IMR-90 (cell line): ENCODE data around the gene HAAO. TPM values are rescaled to one million over a fixed set of nuclear protein-coding genes. Genes with fewer than 3 reads are reported as not detected.

Experiments
- ATAC-seq: fragments of 200-7000 bp; cut with Tn5 transposase; 2 replicates; pipeline ENCODE4 v1.9.1; 2020; ENCODE audit warnings: low read depth, mild to moderate bottlenecking, moderate library complexity
- BruUV-seq: library from RNA; stranded (reverse); fragments of 400-500 nt; replicated peaks from 2 replicates; lab custom pipeline; 2021; lab: Mats Ljungman, UMichigan
- CTCF ChIA-PET: fragments of 300-600 bp; formaldehyde crosslinking; extraction: SDS; loops from one replicate; lab custom pipeline; 2021; ENCODE audit warnings: antibody characterized with exemption; lab: Yijun Ruan, JAX
- POLR2A ChIA-PET: fragments of 300-600 bp; sonication (Branson Sonifier 250); formaldehyde crosslinking; loops from one replicate; lab custom pipeline; 2022; ENCODE audit warnings: antibody characterized with exemption; ENCODE audit not compliant: unreplicated experiment; lab: Charles Lee
- DNase-seq: peaks from one replicate; pipeline ENCODE4 v3.0.0; 2013
- H2AFZ ChIP-seq: replicated peaks from 2 replicates; pipeline ENCODE3; 2013; ENCODE audit warnings: low read length, mild to moderate bottlenecking; ENCODE audit not compliant: poor library complexity
- H2AK5ac ChIP-seq: 2 replicates; pipeline ENCODE4 v1.6.1; 2013; ENCODE audit warnings: low read depth, low read length, inconsistent platforms
- H2AK9ac ChIP-seq: replicated peaks from 2 replicates; pipeline ENCODE3; 2013; ENCODE audit warnings: mild to moderate bottlenecking, low read depth, low read length, moderate library complexity; ENCODE audit not compliant: poor library complexity
- H2BK120ac ChIP-seq: 2 replicates; pipeline ENCODE4 v1.6.1; 2013; ENCODE audit warnings: low read depth, low read length, inconsistent platforms
- H2BK15ac ChIP-seq: 3 replicates; pipeline ENCODE4 v1.6.1; 2013; ENCODE audit warnings: low read depth, low read length, inconsistent platforms
- H2BK20ac ChIP-seq: 2 replicates; pipeline ENCODE4 v1.6.1; 2013; ENCODE audit warnings: low read depth, mild to moderate bottlenecking, inconsistent platforms, low read length, moderate library complexity
- H2BK5ac ChIP-seq: 2 replicates; pipeline ENCODE4 v1.6.1; 2013; ENCODE audit warnings: mild to moderate bottlenecking, low read depth, low read length, inconsistent platforms; ENCODE audit not compliant: poor library complexity, severe bottlenecking
- H3K14ac ChIP-seq: replicated peaks from 2 replicates; pipeline ENCODE4 v1.6.1; 2013; ENCODE audit warnings: low read depth, low read length, inconsistent platforms
- H3K18ac ChIP-seq: 2 replicates; pipeline ENCODE4 v1.6.1; 2013; ENCODE audit warnings: low read depth, low read length, control low read depth
- H3K23ac ChIP-seq: 2 replicates; pipeline ENCODE4 v1.6.1; 2013; ENCODE audit warnings: low read depth, low read length, inconsistent platforms
- H3K27ac ChIP-seq: 2 replicates; pipeline ENCODE4 v1.5.1; 2013; ENCODE audit warnings: mild to moderate bottlenecking, control low read depth, low read length; ENCODE audit not compliant: insufficient read depth
- H3K27me3 ChIP-seq: 2 replicates; pipeline ENCODE4 v1.6.1; 2013; ENCODE audit warnings: low read length; ENCODE audit not compliant: control insufficient read depth, insufficient read depth
- H3K36me3 ChIP-seq: 2 replicates; pipeline ENCODE4 v1.6.1; 2013; ENCODE audit warnings: low read length, mixed read lengths; ENCODE audit not compliant: control insufficient read depth, insufficient read depth
- H3K4ac ChIP-seq: 2 replicates; pipeline ENCODE4 v1.6.1; 2013; ENCODE audit warnings: low read depth, low read length, inconsistent platforms
- H3K4me1 ChIP-seq: 2 replicates; pipeline ENCODE4 v1.6.1; 2013; ENCODE audit warnings: low read length, mixed read lengths; ENCODE audit not compliant: control insufficient read depth, insufficient read depth
- H3K4me2 ChIP-seq: 2 replicates; pipeline ENCODE4 v1.6.1; 2013; ENCODE audit warnings: low read depth, mild to moderate bottlenecking, control low read depth, low read length, moderate library complexity
- H3K4me3 ChIP-seq: 2 replicates; pipeline ENCODE4 v1.5.1; 2013; ENCODE audit warnings: low read depth, mild to moderate bottlenecking, control low read depth, low read length, moderate library complexity; ENCODE audit not compliant: insufficient read depth
- H3K56ac ChIP-seq: 2 replicates; pipeline ENCODE4 v1.6.1; 2013; ENCODE audit warnings: low read length, inconsistent platforms; ENCODE audit not compliant: insufficient read depth; ENCODE audit errors: extremely low read depth
- H3K79me1 ChIP-seq, 2 experiments: 2 replicates each; pipeline ENCODE4 v1.6.1; 2013; ENCODE audit warnings: low read length in 2 of 2, inconsistent platforms in 1 of 2, low read depth in 1 of 2
- H3K9ac ChIP-seq: 2 replicates; pipeline ENCODE4 v1.6.1; 2013; ENCODE audit warnings: low read depth, low read length, control low read depth
- H3K9me1 ChIP-seq: 2 replicates; pipeline ENCODE4 v1.6.1; 2013; ENCODE audit warnings: low read length, inconsistent platforms; ENCODE audit not compliant: insufficient read depth
- H3K9me3 ChIP-seq: 2 replicates; pipeline ENCODE4 v1.6.1; 2013; ENCODE audit warnings: low read length; ENCODE audit not compliant: control insufficient read depth, insufficient read depth
- H4K20me1 ChIP-seq: 2 replicates; pipeline ENCODE4 v1.6.1; 2013; ENCODE audit warnings: low read length, inconsistent platforms; ENCODE audit not compliant: insufficient read depth
- H4K5ac ChIP-seq: 2 replicates; pipeline ENCODE4 v1.6.1; 2013; ENCODE audit warnings: mild to moderate bottlenecking, low read depth, low read length, control low read depth
- H4K8ac ChIP-seq, 2 experiments: 2 replicates each; pipeline ENCODE4 v1.6.1; 2013; ENCODE audit warnings: low read depth in 2 of 2, low read length in 2 of 2, control low read depth in 1 of 2, inconsistent platforms in 1 of 2
- H4K91ac ChIP-seq: 2 replicates; pipeline ENCODE4 v1.6.1; 2013; ENCODE audit warnings: low read depth, low read length, inconsistent platforms; ENCODE audit not compliant: insufficient read depth
- MAZ ChIP-seq: IDR thresholded peaks from 2 replicates; pipeline ENCODE4 v1.6.1; 2012; ENCODE audit warnings: low read depth, mild to moderate bottlenecking, low read length, improper control_type of control experiment, moderate library complexity, borderline replicate concordance
- RFX5 ChIP-seq: IDR thresholded peaks from 2 replicates; pipeline ENCODE4 v1.8.0; 2012; ENCODE audit warnings: low read depth, mild to moderate bottlenecking, low read length, moderate library complexity
- WGBS, 2 experiments: methylation state at CpG; one replicate each; pipeline versions ENCODE4 v1.1.5 to v1.1.7; 2013; ENCODE audit warnings: missing lambda C conversion rate in 2 of 2; ENCODE audit not compliant: insufficient read length in 1 of 2; ENCODE audit errors: extremely low coverage in 2 of 2; 5-methylcytosine and 5-hydroxymethylcytosine counted together
- dilution Hi-C: fragments of 300-500 bp; cut with HindIII; formaldehyde crosslinking; loops from one replicate; pipeline ENCODE4 v1.14.3; 2018; ENCODE audit warnings: low sequenced_read_pairs; ENCODE audit not compliant: unreplicated experiment
- in situ Hi-C: fragments of 300-500 bp; cut with MboI; formaldehyde crosslinking; loops from 3 replicates; pipeline ENCODE4 v1.14.3; 2019; ENCODE audit warnings: low sequenced_read_pairs, inconsistent platforms, mixed read lengths
- intact Hi-C: fragments of 100-400 bp; cut with micrococcal nuclease; formaldehyde crosslinking; loops from 2 replicates; pipeline ENCODE4 v1.10.0; 2022
- polyA plus RNA-seq, 3 experiments: library from polyadenylated mRNA; depleted of rRNA; stranded (reverse); fragments of >200 nt; gene quantifications; 2 replicates each; pipeline ENCODE4 v1.2.3, GENCODE V29; 2012; ENCODE audit warnings: low replicate concordance in 1 of 3
- total RNA-seq: library from RNA; depleted of rRNA; stranded (reverse); fragments of >200 nt; gene quantifications from 2 replicates; pipeline ENCODE4 v1.2.3, GENCODE V29; 2012

HAAO gene
- total and polyA plus RNA-seq, 2 of the 4 experiments (the other 2 are of a cell fraction), result 0.05 to 0.18 TPM

GRCh38 chr2:42788882-42789281 is 3.5 kb downstream of the HAAO start:
- no peaks in the 10 kb centered on the region for H3K36me3 ChIP-seq
- no peak overlapping the region for H3K27ac ChIP-seq
- H3K79me1 ChIP-seq, result no peaks in the 10 kb centered on the region
- H2AK5ac ChIP-seq, result no peak overlapping the region
- no peak overlapping the region for H4K8ac ChIP-seq
- no CpG with 5 or more reads among the region's 4 CpGs for WGBS, 2 experiments
- no peak for ATAC-seq
- H2AFZ ChIP-seq, result no peak overlapping the region
- no peak overlapping the region for H3K23ac ChIP-seq
- in situ Hi-C loops, result no loop called here
- POLR2A ChIA-PET, result no interaction called here
- dilution Hi-C loops, result no loop called here
- H3K4ac ChIP-seq, result no peak overlapping the region
- H3K4me2 ChIP-seq, result no peak overlapping the region
- no peak overlapping the region for H3K56ac ChIP-seq
- H3K27me3 ChIP-seq, result peaks cover 38% of the 10 kb centered on the region
- no peak overlapping the region for H2BK20ac ChIP-seq
- no peak overlapping the region for H2BK5ac ChIP-seq
- no peak overlapping the region for H3K18ac ChIP-seq
- no peak overlapping the region for H4K91ac ChIP-seq
- H4K5ac ChIP-seq, result no peak overlapping the region
- H2BK120ac ChIP-seq, result no peak overlapping the region
- no TSS peak for BruUV-seq
- H3K4me1 ChIP-seq, result no peaks in the 10 kb centered on the region; the same call in 1 of the 2 replicates
- no peaks in the 10 kb centered on the region for H3K9me3 ChIP-seq
- H3K9ac ChIP-seq, result no peak overlapping the region
- H2AK9ac ChIP-seq, result no peak overlapping the region
- H3K4me3 ChIP-seq, result no peak overlapping the region
- H4K20me1 ChIP-seq, result no peaks in the 10 kb centered on the region
- H3K9me1 ChIP-seq, result no peaks in the 10 kb centered on the region
- CTCF ChIA-PET, result no interaction called here
- H3K14ac ChIP-seq, result no peak overlapping the region
- H2BK15ac ChIP-seq, result no peak overlapping the region
- TF ChIP-seq RFX5 (no peak), MAZ (no peak)
- intact Hi-C loops, result no loop called here
- no peak for DNase-seq
